K562 (cell line): ENCODE results near the gene TMED8. TPM values are rescaled to one million over a fixed set of nuclear protein-coding genes. Genes with fewer than 3 reads are reported as not detected.
A peak's percentile ranks its signal among the peaks of the same experiment; 100 is the strongest.

ENCODE experiments used
- CBFB ChIP-seq: sonication (generic); formaldehyde crosslinking; IDR thresholded peaks from 2 replicates; pipeline ENCODE4 v1.4.0; 2020; ENCODE audit warnings: mild to moderate bottlenecking, missing genetic modification reagents
- CREM ChIP-seq: IDR thresholded peaks from 2 replicates; pipeline ENCODE4 v1.6.1; 2014; ENCODE audit warnings: antibody characterized with exemption, low read depth
- FOXA3 ChIP-seq, 2 experiments: fragments of 450-650 bp in 1 of 2; sonication (generic) in 1 of 2; formaldehyde crosslinking; IDR thresholded peaks in 1 of 2; conservative IDR thresholded peaks in 1 of 2; 2 replicates each; pipeline versions ENCODE4 v1.4.0 to v1.8.0; 2020 to 2022; ENCODE audit warnings: mild to moderate bottlenecking in 2 of 2, missing genetic modification reagents in 1 of 2
- FOXJ2 ChIP-seq: fragments of 200-800 bp; sonication (Bioruptor generic); IDR thresholded peaks from 2 replicates; pipeline ENCODE4 v1.6.1; 2016; ENCODE audit warnings: missing genetic modification characterization, missing compliant biosample characterization
- GTF2A2 ChIP-seq: IDR thresholded peaks from 2 replicates; pipeline ENCODE4 v1.6.1; 2016; ENCODE audit warnings: mild to moderate bottlenecking, missing genetic modification characterization, missing compliant biosample characterization
- HDAC6 ChIP-seq: IDR thresholded peaks from 2 replicates; pipeline ENCODE4 v1.6.1; 2012; ENCODE audit warnings: low read depth, mild to moderate bottlenecking, control low read depth, inconsistent platforms, low read length, moderate library complexity
- HNRNPH1 ChIP-seq: fragments of 200-400 bp; formaldehyde crosslinking; optimal IDR thresholded peaks from 2 replicates; pipeline ENCODE3; 2017; ENCODE audit warnings: low read depth, mild to moderate bottlenecking, low read length, moderate library complexity
- ILK ChIP-seq: fragments of 450-650 bp; IDR thresholded peaks from 2 replicates; pipeline ENCODE4 v1.6.1; 2016; ENCODE audit warnings: missing genetic modification characterization, low read depth, mild to moderate bottlenecking, missing compliant biosample characterization, moderate library complexity, borderline replicate concordance
- IRF1 ChIP-seq: sonication (generic); formaldehyde crosslinking; IDR thresholded peaks from 2 replicates; pipeline ENCODE4 v1.8.0; 2022; ENCODE audit warnings: missing genetic modification reagents, mild to moderate bottlenecking, borderline replicate concordance
- KLF13 ChIP-seq: fragments of 450-650 bp; IDR thresholded peaks from 2 replicates; pipeline ENCODE4 v1.6.1; 2016; ENCODE audit warnings: missing genetic modification characterization, low read depth, mild to moderate bottlenecking, missing compliant biosample characterization, moderate library complexity, borderline replicate concordance
- KLF16 ChIP-seq: IDR thresholded peaks from 2 replicates; pipeline ENCODE4 v1.6.1; 2016; ENCODE audit warnings: antibody characterized with exemption
- MLLT1 ChIP-seq, 2 experiments: fragments of 450-650 bp; IDR thresholded peaks; 2 replicates each; pipeline ENCODE4 v1.6.1; 2016
- MXI1 ChIP-seq: IDR thresholded peaks from 2 replicates; pipeline ENCODE4 v1.6.1; 2011; ENCODE audit warnings: low read depth, mild to moderate bottlenecking, improper control_type of control experiment, low read length
- NEUROD1 ChIP-seq: fragments of 150-350 bp; IDR thresholded peaks from 2 replicates; pipeline ENCODE4 v1.6.1; 2014; ENCODE audit warnings: borderline replicate concordance, low read length, low read depth; ENCODE audit not compliant: partially characterized antibody
- NFIX ChIP-seq: fragments of 250-450 bp; sonication (Bioruptor Pico); IDR thresholded peaks from 2 replicates; pipeline ENCODE4 v1.4.0; 2020; ENCODE audit warnings: low read depth, mild to moderate bottlenecking, moderate library complexity
- NFRKB ChIP-seq: fragments of 450-650 bp; IDR thresholded peaks from 2 replicates; pipeline ENCODE4 v1.6.1; 2016; ENCODE audit warnings: low read depth
- TAL1 ChIP-seq: fragments of 450-650 bp; IDR thresholded peaks from 2 replicates; pipeline ENCODE4 v1.6.1; 2016; ENCODE audit warnings: mild to moderate bottlenecking
- ZEB2 ChIP-seq: fragments of 450-650 bp; IDR thresholded peaks from 2 replicates; pipeline ENCODE4 v1.6.1; 2016
- ZNF274 ChIP-seq: IDR thresholded peaks from 2 replicates; pipeline ENCODE4 v1.6.1; 2011; ENCODE audit warnings: low read depth, mild to moderate bottlenecking, low read length, moderate library complexity, borderline replicate concordance
- ZNF277 ChIP-seq: fragments of 250-450 bp; sonication (Bioruptor Pico); IDR thresholded peaks from 2 replicates; pipeline ENCODE4 v1.8.0; 2022; ENCODE audit warnings: inconsistent platforms, mild to moderate bottlenecking, moderate library complexity, borderline replicate concordance
- ZNF280B ChIP-seq: fragments of 250-450 bp; sonication (Bioruptor Pico); IDR thresholded peaks from 2 replicates; pipeline ENCODE4 v1.5.1; 2021; ENCODE audit warnings: mild to moderate bottlenecking
- ZNF707 ChIP-seq: fragments of 250-450 bp; sonication (Bioruptor Pico); conservative IDR thresholded peaks from 2 replicates; pipeline ENCODE4 v1.8.0; 2022; ENCODE audit warnings: inconsistent platforms, mild to moderate bottlenecking, moderate library complexity
- polyA plus RNA-seq, 8 experiments: library from polyadenylated mRNA; depleted of rRNA in 4 of 8; stranded (reverse) in 5 of 8; unstranded in 3 of 8; fragments of >200 nt; fragmentation: Nextera tagmentation in 2 of 8; fragmentation: Illumina TruSeq in 1 of 8; extraction: Ambion mirVana in 2 of 8; extraction: Trizol in 1 of 8; gene quantifications; 2 replicates each; pipeline versions ENCODE4 v1.2.1 to v1.2.3, GENCODE V29; 2011 to 2014; ENCODE audit warnings: inconsistent platforms in 1 of 8, missing spikeins in 1 of 8
- total RNA-seq, 7 experiments: library from RNA; depleted of rRNA in 6 of 7; stranded (reverse); fragments of >200 nt in 6 of 7; fragmentation: Illumina TruSeq in 2 of 7; extraction: Trizol in 2 of 7; gene quantifications; 2 replicates each; pipeline versions ENCODE4 v1.2.1 to v1.2.3, GENCODE V29; 2011 to 2021; ENCODE audit warnings: low replicate concordance in 1 of 7

Gene TMED8
- total and polyA plus RNA-seq, 9 of the 15 experiments (the other 6 are each of a cell fraction or from before 2014, with no cell fraction given): 3.3 to 17.4 (median 12.0) TPM

GRCh38 chr14:77320238-77320935 is 56.5 kb downstream of the TMED8 start, which contains the start of gene POMT2 (continued):
- TF ChIP-seq KLF13 (0 out of 2 replicates have a peak, but pooled peaks have one; percentile 24), MLLT1 (IDR thresholded peaks at IDR 0.05) (no peak), ZNF707 (CRISPR knock-in tag) (no peak), NFRKB (no peak), FOXJ2 (peak; percentile 75), ZNF277 (CRISPR knock-in tag) (no peak), ZNF280B (CRISPR knock-in tag) (no peak), HDAC6 (no peak), IRF1 (no peak), ILK (tag) (no peak), HNRNPH1 (no peak), NFIX (CRISPR knock-in tag) (no peak), NEUROD1 (no peak), CBFB (CRISPR knock-in tag) (no peak), CREM (peak; percentile 76), GTF2A2 (no peak), FOXA3 (CRISPR knock-in tag; conservative IDR thresholded peaks at IDR 0.05 in 1 of 2, IDR thresholded peaks at IDR 0.05 in 1 of 2) (peak in 1 of 2 experiments; percentile 66; a peak in 2 of 4 replicates), KLF16 (no peak), TAL1 (no peak), ZNF274 (no peak), ZEB2 (no peak), MXI1 (peak; percentile 81; the same call in 1 of the 2 replicates)
